Fibroblast of lung (primary cell): ENCODE results near the gene IL31.
"Not testable (repeated sequence)": the region's sequence is repeated elsewhere in the genome, so short reads cannot be mapped to it uniquely, and the experiment has no call there.

ENCODE experiments used
- EZH2 ChIP-seq: IDR thresholded peaks from 2 replicates; pipeline ENCODE4 v1.5.1; 2012; ENCODE audit warnings: low read length, control low read depth, mild to moderate bottlenecking; ENCODE audit errors: missing control alignments
- TF ChIP-seq, protein P1 (sequence below), 2 donors: IDR thresholded peaks in 1 of 2; conservative IDR thresholded peaks in 1 of 2; 1 replicate in 1 of 2; 2 replicates in 1 of 2; pipeline ENCODE4 v1.5.1; 2011 to 2012; ENCODE audit warnings: low read length in 2 of 2, control low read depth in 1 of 2, inconsistent platforms in 1 of 2, low read depth in 1 of 2, mild to moderate bottlenecking in 1 of 2

DNA sequence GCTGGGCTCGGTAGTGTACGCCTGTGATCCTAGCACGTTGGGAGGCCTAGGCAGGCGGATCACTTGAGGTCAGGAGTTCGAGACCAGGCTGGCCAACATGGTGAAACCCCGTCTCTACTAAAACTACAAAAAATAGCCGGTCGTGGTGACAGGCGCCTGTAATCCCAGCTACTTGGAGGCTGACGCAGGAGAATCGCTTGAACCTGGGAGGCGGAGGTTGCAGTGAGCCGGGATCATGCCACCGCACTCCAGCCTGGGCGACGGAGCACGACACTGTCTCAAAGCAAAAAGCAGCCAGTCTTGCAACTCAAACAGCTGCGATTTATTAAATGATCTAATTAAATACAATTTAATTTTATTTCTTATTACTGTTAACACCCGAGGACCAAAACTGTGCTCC, 28.8 kb upstream of the IL31 start:
- TF ChIP-seq, protein P1, sequence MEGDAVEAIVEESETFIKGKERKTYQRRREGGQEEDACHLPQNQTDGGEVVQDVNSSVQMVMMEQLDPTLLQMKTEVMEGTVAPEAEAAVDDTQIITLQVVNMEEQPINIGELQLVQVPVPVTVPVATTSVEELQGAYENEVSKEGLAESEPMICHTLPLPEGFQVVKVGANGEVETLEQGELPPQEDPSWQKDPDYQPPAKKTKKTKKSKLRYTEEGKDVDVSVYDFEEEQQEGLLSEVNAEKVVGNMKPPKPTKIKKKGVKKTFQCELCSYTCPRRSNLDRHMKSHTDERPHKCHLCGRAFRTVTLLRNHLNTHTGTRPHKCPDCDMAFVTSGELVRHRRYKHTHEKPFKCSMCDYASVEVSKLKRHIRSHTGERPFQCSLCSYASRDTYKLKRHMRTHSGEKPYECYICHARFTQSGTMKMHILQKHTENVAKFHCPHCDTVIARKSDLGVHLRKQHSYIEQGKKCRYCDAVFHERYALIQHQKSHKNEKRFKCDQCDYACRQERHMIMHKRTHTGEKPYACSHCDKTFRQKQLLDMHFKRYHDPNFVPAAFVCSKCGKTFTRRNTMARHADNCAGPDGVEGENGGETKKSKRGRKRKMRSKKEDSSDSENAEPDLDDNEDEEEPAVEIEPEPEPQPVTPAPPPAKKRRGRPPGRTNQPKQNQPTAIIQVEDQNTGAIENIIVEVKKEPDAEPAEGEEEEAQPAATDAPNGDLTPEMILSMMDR (conservative IDR thresholded peaks at IDR 0.05 in 1 of 2, IDR thresholded peaks at IDR 0.05 in 1 of 2; ENCODE audit: low read depth in 1 of 2, low read length in 2 of 2), result not testable (repeated sequence)
- not testable (repeated sequence) for TF ChIP-seq EZH2
